Heart left ventricle (tissue), 16 donors: Measurements from ENCODE around the gene MAP9. TPM values are rescaled to one million over a fixed set of nuclear protein-coding genes. Genes with fewer than 3 reads are reported as not detected.

Experiments used
- ATAC-seq, 4 donors: fragments of 200-7000 bp; cut with Tn5 transposase; one replicate each; pipeline ENCODE4 v1.9.1; 2020 to 2022; ENCODE audit warnings: moderate library complexity in 4 of 4, mild to moderate bottlenecking in 3 of 4, moderate number of reproducible peaks in 1 of 4
- DNase-seq, 5 donors: peaks; one replicate each; pipeline ENCODE4 v3.0.0-alpha.2; 2020
- H3K27ac ChIP-seq, 12 donors: fragments of 200-600 bp; sonication (generic) in 4 of 12; one replicate each; pipeline versions ENCODE4 v1.5.0 to v1.8.0; 2016 to 2022; ENCODE audit warnings: mild to moderate bottlenecking in 2 of 12
- H3K27me3 ChIP-seq, 9 donors: fragments of 200-600 bp; sonication (generic) in 2 of 9; one replicate each; pipeline versions ENCODE4 v1.5.1 to v1.8.0; 2016 to 2022; ENCODE audit warnings: mild to moderate bottlenecking in 3 of 9
- H3K36me3 ChIP-seq, 9 donors: fragments of 200-600 bp; sonication (generic) in 2 of 9; one replicate each; pipeline versions ENCODE4 v1.5.0 to v1.8.0; 2018 to 2022; ENCODE audit warnings: mild to moderate bottlenecking in 2 of 9
- H3K4me1 ChIP-seq, 12 donors: fragments of 200-600 bp; sonication (generic) in 4 of 12; one replicate each; pipeline versions ENCODE4 v1.5.0 to v1.8.0; 2016 to 2022; ENCODE audit warnings: mild to moderate bottlenecking in 3 of 12
- H3K4me3 ChIP-seq, 12 donors: fragments of 200-600 bp; sonication (generic) in 4 of 12; one replicate each; pipeline versions ENCODE4 v1.5.0 to v1.8.0; 2017 to 2022; ENCODE audit warnings: mild to moderate bottlenecking in 9 of 12, moderate library complexity in 4 of 12
- H3K9me3 ChIP-seq, 12 donors: fragments of 200-600 bp; sonication (generic) in 4 of 12; one replicate each; pipeline versions ENCODE4 v1.5.0 to v1.8.0; 2016 to 2022; ENCODE audit warnings: mild to moderate bottlenecking in 1 of 12
- CTCF ChIP-seq, 12 donors: fragments of 200-600 bp; sonication (generic) in 4 of 12; IDR thresholded peaks; one replicate each; pipeline versions ENCODE4 v1.5.0 to v1.8.0; 2018 to 2022; ENCODE audit warnings: antibody characterized with exemption in 12 of 12, mild to moderate bottlenecking in 5 of 12
- POLR2A ChIP-seq, 2 donors: fragments of 450-650 bp; IDR thresholded peaks; one replicate each; pipeline ENCODE4 v1.6.1; 2017; ENCODE audit warnings: antibody characterized with exemption in 2 of 2, mild to moderate bottlenecking in 2 of 2, moderate library complexity in 2 of 2
- WGBS, 4 donors: extraction: QIAGEN DNeasy Blood & Tissue Kit in 2 of 4; methylation state at CpG; one replicate each; pipeline versions ENCODE4 v1.1.5 to v1.1.7; 2013 to 2018; 5-methylcytosine and 5-hydroxymethylcytosine counted together
- intact Hi-C, 10 donors: fragments of 100-400 bp; cut with DNase I; formaldehyde crosslinking; loops; one replicate each; pipeline versions ENCODE4 v1.11.1 to v1.14.2; 2022
- polyA plus RNA-seq, 2 donors: library from polyadenylated mRNA; stranded (reverse); fragments of 200-250 nt; gene quantifications; one replicate each; pipeline ENCODE4 v1.2.3, GENCODE V29; 2013
- total RNA-seq, 9 donors: library from RNA; depleted of rRNA in 2 of 9; stranded (reverse); fragments of >200 nt in 2 of 9; fragmentation: NEBNext Ultra II Directional in 3 of 9; extraction: Animal tissue kit (Norgen Biotek cat#: 25700) in 3 of 9; gene quantifications; one replicate each; pipeline versions ENCODE4 v1.1.0 to v1.2.4, GENCODE V29; 2016 to 2023
- donor health status: ischemic (EF 13 %, LVEDD 7.1; RV severe dilation, severe dysfunction).
- donor health status: healthy with polysubstance abuse.
- donor health status: DM: no; HTN: yes; CAD: no.
- donor health status: DM: no; HTN: no; CAD: no.
- donor health status: ischemic (EF 25% LVEDD 6.9; RV normal size, moderate dysfunction).
- donor health status: ischemic (EF 25% LVEDD 5.7; RV mildly dilated, moderate dysfunction).
- donor health status: healthy.
- donor health status: DM: yes; HTN: yes; CAD: no.
- donor health status: ischemic (EF 35%, LVEDD 5.7; RV mildly dilated, moderate dysfunction).
- donor health status: nonischemic (EF 11% LVEDD 7.7; RV severe dilation, severe dysfunction).
- donor health status: DM: yes; HTN: yes; CAD: no.
- donor health status: PGD.
- donor health status: ischemic (EF 29% LVEDD 5.4; RV normal size, mild dysfunction).
- donor health status: nonischemic (EF 23%, LVEDD 6.1; RV moderate dilation, normal function).

MAP9 gene
- total and polyA plus RNA-seq, 11 donors = 3.4 to 12.0 (median 7.4) TPM

- 64 to 75% (median 70%) methylated on average over 1 of the region's 1 CpG for WGBS, 4 donors
- intact Hi-C loops = no loop called here
Observed at GRCh38 chr4:155342142-155342541, 34.6 kb downstream of the MAP9 start.

GRCh38 chr4:155339999-155340398 is 36.8 kb downstream of the MAP9 start:
- intact Hi-C loops = no loop called here
- 69 to 90% (median 80%) methylated on average over 5 to 6 of the region's 6 CpGs for WGBS, 4 donors

More at GRCh38 chr4:155342142-155342541, 34.6 kb downstream of the MAP9 start:
- TF ChIP-seq CTCF (IDR thresholded peaks at IDR 0.05) (no peak), POLR2A (IDR thresholded peaks at IDR 0.05) (no peak)
- H3K4me3 ChIP-seq = no peak overlapping the region
- H3K9me3 ChIP-seq = no peaks in the 10 kb centered on the region
- peaks cover 0 to 15% (median 0%) of the 10 kb centered on the region in 9 donors for H3K36me3 ChIP-seq
- H3K4me1 ChIP-seq = no peaks in the 10 kb centered on the region
- H3K27me3 ChIP-seq = no peaks in the 10 kb centered on the region
- no peak overlapping the region for H3K27ac ChIP-seq
- DNase-seq = no peak
- no peak for ATAC-seq

GRCh38 chr4:155339588-155339987 is 37.2 kb downstream of the MAP9 start:
- DNase-seq = no peak
- intact Hi-C loops = no loop called here
- Histone ChIP-seq H3K36me3 (no peaks in the 10 kb centered on the region), H3K4me3 (no peak overlapping the region), H3K27ac (no peak overlapping the region), H3K9me3 (no peaks in the 10 kb centered on the region), H3K4me1 (no peaks in the 10 kb centered on the region), H3K27me3 (no peaks in the 10 kb centered on the region)
- ATAC-seq = no peak
- TF ChIP-seq POLR2A (IDR thresholded peaks at IDR 0.05) = no peak
- TF ChIP-seq CTCF (IDR thresholded peaks at IDR 0.05) = no peak
- WGBS, 4 donors = 75 to 83% (median 80%) methylated on average over 6 of the region's 6 CpGs

More at GRCh38 chr4:155339999-155340398, 36.8 kb downstream of the MAP9 start:
- Histone ChIP-seq H3K27me3 (no peaks in the 10 kb centered on the region), H3K36me3 (peaks cover 0 to 1% (median 0%) of the 10 kb centered on the region in 9 donors), H3K9me3 (no peaks in the 10 kb centered on the region), H3K4me3 (no peak overlapping the region), H3K4me1 (no peaks in the 10 kb centered on the region), H3K27ac (no peak overlapping the region)
- DNase-seq = no peak
- TF ChIP-seq POLR2A (IDR thresholded peaks at IDR 0.05) (no peak), CTCF (IDR thresholded peaks at IDR 0.05) (no peak)
- no peak for ATAC-seq

- Histone ChIP-seq H3K4me1 (no peaks in the 10 kb centered on the region), H3K36me3 (no peaks in the 10 kb centered on the region), H3K27ac (no peak overlapping the region), H3K27me3 (no peaks in the 10 kb centered on the region), H3K9me3 (peaks cover 0 to 4% (median 0%) of the 10 kb centered on the region in 12 donors), H3K4me3 (no peak overlapping the region)
- no peak for ATAC-seq
- TF ChIP-seq POLR2A (IDR thresholded peaks at IDR 0.05) = no peak
- intact Hi-C loops = no loop called here
- no peak for DNase-seq
- 89 to 92% methylated on average over 1 of the region's 1 CpG; no CpG with 5 or more reads in 2 of the 4 donors for WGBS, 4 donors
Observed at GRCh38 chr4:155338196-155338595, 38.6 kb downstream of the MAP9 start.

- TF ChIP-seq CTCF (IDR thresholded peaks at IDR 0.05) (no peak), POLR2A (IDR thresholded peaks at IDR 0.05) (no peak)
- ATAC-seq (no peak), DNase-seq (no peak)
- H3K27ac ChIP-seq = no peak overlapping the region
- H3K4me1 ChIP-seq = no peaks in the 10 kb centered on the region
- WGBS, 4 donors = 80 to 88% (median 83%) methylated on average over 3 of the region's 3 CpGs
- intact Hi-C loops = no loop called here
- no peaks in the 10 kb centered on the region for H3K27me3 ChIP-seq
- H3K9me3 ChIP-seq = peaks cover 0 to 6% (median 0%) of the 10 kb centered on the region in 12 donors
- H3K36me3 ChIP-seq = no peaks in the 10 kb centered on the region
- no peak overlapping the region for H3K4me3 ChIP-seq
Observed at GRCh38 chr4:155336242-155336641, 40.5 kb downstream of the MAP9 start.
